Testis (tissue), 3 donors: ENCODE measurements around the gene FCHSD1. TPM values are rescaled to one million over a fixed set of nuclear protein-coding genes. Genes with fewer than 3 reads are reported as not detected.

Experiments used
- DNase-seq: peaks from one replicate; pipeline ENCODE4 v3.0.0-alpha.2; 2019
- H3K27ac ChIP-seq, 2 donors: fragments of 200-600 bp; sonication (generic); one replicate each; pipeline ENCODE4 v1.5.1; 2019
- H3K27me3 ChIP-seq: fragments of 200-600 bp; sonication (generic); one replicate; pipeline ENCODE4 v1.5.1; 2019
- H3K36me3 ChIP-seq: fragments of 200-600 bp; sonication (generic); one replicate; pipeline ENCODE4 v1.5.1; 2017; ENCODE audit warnings: low read depth; ENCODE audit errors: missing control alignments
- H3K4me1 ChIP-seq: fragments of 200-600 bp; sonication (generic); one replicate; pipeline ENCODE4 v1.5.1; 2019
- H3K4me3 ChIP-seq, 2 donors: fragments of 200-600 bp; sonication (generic); one replicate each; pipeline ENCODE4 v1.5.1; 2017 to 2019
- H3K9me3 ChIP-seq: fragments of 200-600 bp; sonication (generic); one replicate; pipeline ENCODE4 v1.5.1; 2017
- POLR2A ChIP-seq: fragments of 450-650 bp; IDR thresholded peaks from one replicate; pipeline ENCODE4 v1.6.1; 2017; ENCODE audit warnings: antibody characterized with exemption, mild to moderate bottlenecking, moderate library complexity
- WGBS, 2 donors: methylation state at CpG; one replicate each; pipeline ENCODE4 v1.1.5; 2018; 5-methylcytosine and 5-hydroxymethylcytosine counted together
- intact Hi-C: fragments of 100-400 bp; cut with DNase I; formaldehyde crosslinking; loops from one replicate; pipeline ENCODE4 v1.15.1; 2023; ENCODE audit warnings: low total_unique reads
- polyA plus RNA-seq: library from polyadenylated mRNA; stranded (reverse); fragments of 350-450 nt; fragmentation: Illumina TruSeq; extraction: RNeasy Lipid Tissue Mini Kit (QIAGEN cat#74804); gene quantifications from one replicate; pipeline ENCODE4 v1.2.3, GENCODE V29; 2014; ENCODE audit warnings: low read depth, low replicate concordance; ENCODE audit not compliant: insufficient read depth
- total RNA-seq, 2 donors: library from RNA; depleted of rRNA; stranded (reverse); fragments of >200 nt; gene quantifications; one replicate each; pipeline ENCODE4 v1.2.3, GENCODE V29; 2016
- TF ChIP-seq, protein P1 (sequence below), 3 experiments: fragments of 450-650 bp in 2 of 3; fragments of 200-600 bp in 1 of 3; sonication (generic) in 1 of 3; IDR thresholded peaks; one replicate each; pipeline ENCODE4 v1.5.1; 2016 to 2019; ENCODE audit warnings: antibody characterized with exemption in 3 of 3, mild to moderate bottlenecking in 2 of 3, moderate library complexity in 1 of 3

Gene FCHSD1
- total and polyA plus RNA-seq, 3 donors from 2014 or later: 12.9 to 21.3 (median 19.3) TPM

DNA sequence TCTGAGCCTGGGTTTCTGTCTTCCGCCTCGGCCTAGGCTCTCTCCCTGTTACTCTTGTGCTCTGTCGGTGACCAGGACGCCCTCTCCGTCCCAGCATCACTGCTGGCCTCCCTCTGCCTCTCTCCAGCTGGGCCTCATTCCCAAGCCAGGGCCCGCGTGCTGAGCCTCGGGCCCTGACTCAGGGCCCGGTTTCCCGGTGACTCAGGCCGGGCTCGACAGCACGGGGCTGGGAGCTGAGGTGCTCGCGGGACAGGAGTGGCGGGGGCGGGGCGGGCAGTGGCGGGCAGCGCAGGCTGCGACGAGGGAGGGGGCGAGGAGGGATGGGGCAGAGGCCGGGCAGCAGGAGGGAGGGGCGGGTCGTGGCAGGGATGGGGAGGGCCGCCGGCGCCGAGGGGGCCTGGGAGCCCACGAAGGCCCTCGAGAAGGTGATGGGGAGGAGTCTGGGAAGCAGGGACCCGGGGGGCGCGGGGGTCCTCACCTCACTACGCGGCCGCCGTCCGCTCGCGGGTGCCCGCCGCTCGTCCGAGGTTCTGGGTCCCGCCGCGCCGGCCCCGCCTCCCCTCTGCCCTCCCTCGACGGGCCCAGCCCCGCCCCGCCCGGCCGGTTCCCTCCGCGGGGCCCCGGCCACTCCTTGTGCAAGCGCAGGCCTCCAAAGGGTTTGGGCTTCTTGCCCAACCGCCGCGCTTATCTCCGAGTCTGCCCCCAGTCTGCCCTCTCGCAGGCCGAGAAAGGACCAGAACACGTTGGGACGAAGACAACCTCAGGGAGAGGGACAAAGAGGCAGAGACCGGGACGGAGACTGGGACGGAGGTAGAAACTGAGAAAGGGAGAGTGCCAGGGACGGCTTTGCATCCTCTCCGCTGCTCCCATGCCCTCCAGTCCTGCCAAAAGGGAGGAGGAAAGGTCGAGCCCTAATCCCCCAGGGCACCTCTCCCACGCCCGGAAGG, 30.8 kb upstream of the FCHSD1 start, which contains the start of gene ARAP3:
Gene ARAP3, minus strand, starts transcription at position 536 of the 947 bp plus-strand sequence. CDS start 1,744 bp downstream, outside the sequence.
- TF ChIP-seq POLR2A: no peak
- TF ChIP-seq, protein P1, sequence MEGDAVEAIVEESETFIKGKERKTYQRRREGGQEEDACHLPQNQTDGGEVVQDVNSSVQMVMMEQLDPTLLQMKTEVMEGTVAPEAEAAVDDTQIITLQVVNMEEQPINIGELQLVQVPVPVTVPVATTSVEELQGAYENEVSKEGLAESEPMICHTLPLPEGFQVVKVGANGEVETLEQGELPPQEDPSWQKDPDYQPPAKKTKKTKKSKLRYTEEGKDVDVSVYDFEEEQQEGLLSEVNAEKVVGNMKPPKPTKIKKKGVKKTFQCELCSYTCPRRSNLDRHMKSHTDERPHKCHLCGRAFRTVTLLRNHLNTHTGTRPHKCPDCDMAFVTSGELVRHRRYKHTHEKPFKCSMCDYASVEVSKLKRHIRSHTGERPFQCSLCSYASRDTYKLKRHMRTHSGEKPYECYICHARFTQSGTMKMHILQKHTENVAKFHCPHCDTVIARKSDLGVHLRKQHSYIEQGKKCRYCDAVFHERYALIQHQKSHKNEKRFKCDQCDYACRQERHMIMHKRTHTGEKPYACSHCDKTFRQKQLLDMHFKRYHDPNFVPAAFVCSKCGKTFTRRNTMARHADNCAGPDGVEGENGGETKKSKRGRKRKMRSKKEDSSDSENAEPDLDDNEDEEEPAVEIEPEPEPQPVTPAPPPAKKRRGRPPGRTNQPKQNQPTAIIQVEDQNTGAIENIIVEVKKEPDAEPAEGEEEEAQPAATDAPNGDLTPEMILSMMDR (IDR thresholded peaks at IDR 0.05): no peak
- H3K9me3 ChIP-seq: no peaks in the 10 kb centered on the region
- H3K36me3 ChIP-seq: no peaks in the 10 kb centered on the region
- H3K4me1 ChIP-seq: peaks cover 5% of the 10 kb centered on the region
- H3K27me3 ChIP-seq: no peaks in the 10 kb centered on the region
- H3K4me3 ChIP-seq: peak within 1 kb of the TSS; percentile 58 to 59
- 3 to 9% methylated on average over 24 to 76 of the region's 77 CpGs for WGBS, 2 donors
- peak; percentile 67 for DNase-seq
- peak within 1 kb of the TSS in 1 of 2 donors; percentile 72 for H3K27ac ChIP-seq
- intact Hi-C loops: no loop called here

DNA sequence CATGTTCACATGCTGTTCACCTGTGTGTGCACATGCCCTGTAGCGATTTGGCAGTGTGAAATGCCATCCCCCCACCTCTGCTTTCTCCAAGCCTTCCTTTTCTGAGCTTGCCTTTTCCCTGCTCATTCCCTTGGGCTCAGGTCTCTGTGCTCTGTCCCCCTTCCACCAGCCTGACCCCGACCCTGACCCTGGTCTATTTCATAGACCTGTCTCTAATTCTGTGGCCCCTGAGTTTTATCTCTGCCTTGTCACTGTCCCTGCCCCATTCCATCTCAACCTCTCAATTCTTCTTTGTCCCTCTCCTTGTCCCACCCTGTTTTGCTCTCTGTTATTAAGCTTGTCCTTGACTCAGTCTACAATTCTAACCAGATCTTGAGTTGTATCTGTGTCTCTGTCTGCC, 30.1 kb upstream of the FCHSD1 start:
- H3K27ac ChIP-seq: peak overlapping the region in 1 of 2 donors; percentile 72
- no peaks in the 10 kb centered on the region for H3K36me3 ChIP-seq
- no peaks in the 10 kb centered on the region for H3K27me3 ChIP-seq
- peaks cover 5% of the 10 kb centered on the region for H3K4me1 ChIP-seq
- intact Hi-C loops: no loop called here
- H3K9me3 ChIP-seq: no peaks in the 10 kb centered on the region
- TF ChIP-seq, protein P1 (IDR thresholded peaks at IDR 0.05): no peak
- no peak for TF ChIP-seq POLR2A
- H3K4me3 ChIP-seq: peak overlapping the region in 1 of 2 donors; percentile 59
- 31 to 58% methylated on average over 2 of the region's 2 CpGs for WGBS, 2 donors
- DNase-seq: no peak

DNA sequence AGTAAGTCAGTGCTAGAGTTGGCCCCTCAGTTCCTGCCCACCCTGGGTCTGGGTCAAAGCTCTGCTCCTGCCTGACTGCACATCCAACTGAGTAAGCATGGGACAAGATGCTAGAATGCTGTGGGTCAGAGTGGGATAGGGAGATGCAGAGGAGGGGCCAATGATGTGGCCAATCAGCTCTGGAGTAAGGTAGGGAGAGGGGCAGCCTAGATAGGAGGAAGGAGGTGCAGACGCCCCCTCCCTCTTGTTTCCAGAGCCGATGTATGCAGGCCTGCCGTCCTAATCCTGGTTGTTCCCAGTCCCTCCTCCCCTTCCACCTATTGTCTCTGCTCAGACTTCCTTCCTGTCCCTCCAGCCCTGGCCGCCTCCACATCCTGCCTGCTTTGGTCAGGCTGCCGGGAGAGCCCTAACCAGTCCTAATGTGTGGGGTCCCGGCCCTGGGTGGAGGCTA, 29.6 kb upstream of the FCHSD1 start:
- no peak overlapping the region for H3K4me3 ChIP-seq
- intact Hi-C loops: no loop called here
- 45 to 57% methylated on average over 5 to 6 of the region's 6 CpGs for WGBS, 2 donors

DNA sequence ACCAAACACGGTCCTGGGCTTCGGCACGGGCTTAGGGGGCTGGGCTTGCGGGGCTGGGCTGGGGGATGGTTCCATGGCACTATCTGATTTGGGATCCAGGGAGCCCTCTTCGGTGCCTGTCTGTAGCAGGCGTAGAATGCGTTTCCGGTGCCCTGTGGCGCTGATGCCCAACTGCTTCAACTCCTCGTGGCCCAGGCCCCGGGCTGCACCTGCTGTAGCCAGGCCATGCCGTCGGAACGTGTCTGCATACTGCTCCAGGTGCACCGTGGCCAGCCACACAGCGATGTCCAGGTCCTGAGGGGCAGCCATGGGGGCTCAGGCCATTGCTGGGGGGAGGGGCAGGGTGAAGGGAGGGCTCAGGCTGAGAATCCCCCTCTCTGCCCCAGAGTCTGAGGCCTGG, 29.0 kb upstream of the FCHSD1 start:
- no peak overlapping the region for H3K27ac ChIP-seq
- H3K27me3 ChIP-seq: no peaks in the 10 kb centered on the region
- peaks cover 5% of the 10 kb centered on the region for H3K4me1 ChIP-seq
- intact Hi-C loops: no loop called here
- 94% methylated on average over 16 of the region's 16 CpGs; no CpG with 5 or more reads in 1 of the 2 donors for WGBS, 2 donors
- TF ChIP-seq POLR2A: no peak
- TF ChIP-seq, protein P1 (IDR thresholded peaks at IDR 0.05): no peak
- DNase-seq: no peak
- H3K4me3 ChIP-seq: no peak overlapping the region
- H3K36me3 ChIP-seq: no peaks in the 10 kb centered on the region
- no peaks in the 10 kb centered on the region for H3K9me3 ChIP-seq

More for the DNA sequence above, 29.6 kb upstream of the FCHSD1 start:
- H3K9me3 ChIP-seq: no peaks in the 10 kb centered on the region
- no peaks in the 10 kb centered on the region for H3K27me3 ChIP-seq
- H3K4me1 ChIP-seq: peaks cover 5% of the 10 kb centered on the region
- H3K27ac ChIP-seq: no peak overlapping the region
- H3K36me3 ChIP-seq: no peaks in the 10 kb centered on the region
- DNase-seq: no peak
- TF ChIP-seq POLR2A: no peak
- TF ChIP-seq, protein P1 (IDR thresholded peaks at IDR 0.05): no peak
